GM12873 (cell line): ENCODE results near the gene ELK4.

Experiments used
- TF ChIP-seq, protein P1 (sequence below): IDR thresholded peaks from 2 replicates; pipeline ENCODE4 v1.5.1; 2012; ENCODE audit warnings: low read depth, mild to moderate bottlenecking, moderate library complexity, low read length, control low read depth; ENCODE audit not compliant: insufficient read depth; ENCODE audit errors: missing control alignments

The ELK4 gene

DNA sequence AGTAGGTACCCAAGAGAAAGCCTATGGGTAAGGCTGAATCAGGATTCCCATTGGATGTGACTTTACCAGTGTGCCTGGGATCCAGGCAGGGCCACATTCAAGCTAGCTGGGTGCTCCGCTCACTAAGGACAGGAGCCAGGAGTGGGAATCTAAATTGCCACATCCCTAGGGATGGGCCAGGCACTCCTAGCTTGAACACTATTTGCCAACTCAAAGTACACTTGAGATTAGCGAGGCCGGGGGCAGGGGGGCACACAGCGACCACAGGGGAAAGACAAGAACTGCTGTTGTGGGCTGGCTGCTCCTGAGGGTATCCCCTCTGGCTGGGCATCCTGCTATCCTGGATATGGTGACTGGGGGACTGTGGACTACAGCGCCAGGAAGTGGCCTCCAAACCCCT is 44.2 kb upstream of the ELK4 start:
- TF ChIP-seq, protein P1, sequence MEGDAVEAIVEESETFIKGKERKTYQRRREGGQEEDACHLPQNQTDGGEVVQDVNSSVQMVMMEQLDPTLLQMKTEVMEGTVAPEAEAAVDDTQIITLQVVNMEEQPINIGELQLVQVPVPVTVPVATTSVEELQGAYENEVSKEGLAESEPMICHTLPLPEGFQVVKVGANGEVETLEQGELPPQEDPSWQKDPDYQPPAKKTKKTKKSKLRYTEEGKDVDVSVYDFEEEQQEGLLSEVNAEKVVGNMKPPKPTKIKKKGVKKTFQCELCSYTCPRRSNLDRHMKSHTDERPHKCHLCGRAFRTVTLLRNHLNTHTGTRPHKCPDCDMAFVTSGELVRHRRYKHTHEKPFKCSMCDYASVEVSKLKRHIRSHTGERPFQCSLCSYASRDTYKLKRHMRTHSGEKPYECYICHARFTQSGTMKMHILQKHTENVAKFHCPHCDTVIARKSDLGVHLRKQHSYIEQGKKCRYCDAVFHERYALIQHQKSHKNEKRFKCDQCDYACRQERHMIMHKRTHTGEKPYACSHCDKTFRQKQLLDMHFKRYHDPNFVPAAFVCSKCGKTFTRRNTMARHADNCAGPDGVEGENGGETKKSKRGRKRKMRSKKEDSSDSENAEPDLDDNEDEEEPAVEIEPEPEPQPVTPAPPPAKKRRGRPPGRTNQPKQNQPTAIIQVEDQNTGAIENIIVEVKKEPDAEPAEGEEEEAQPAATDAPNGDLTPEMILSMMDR, result no peak

DNA sequence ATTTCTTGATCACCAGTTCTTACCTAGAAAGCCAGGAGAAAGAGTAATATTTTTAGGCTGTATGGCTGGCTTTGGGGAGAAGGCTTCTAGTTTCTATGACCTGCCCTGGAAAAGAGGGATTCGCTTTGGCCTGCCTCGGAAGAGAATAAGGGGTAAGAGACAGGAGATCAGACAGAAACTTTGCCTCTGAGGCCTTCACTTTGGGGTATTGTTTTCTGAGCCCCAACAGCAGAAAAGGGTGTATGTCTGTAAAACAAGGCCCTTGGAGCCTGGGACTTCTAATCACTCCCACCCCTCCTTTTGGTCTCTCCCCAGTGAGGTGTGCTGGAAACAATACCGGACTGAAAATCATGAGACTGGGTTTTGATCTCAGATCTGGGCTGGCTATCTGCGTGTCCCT is 43.4 kb upstream of the ELK4 start:
- TF ChIP-seq, protein P1, result no peak

DNA sequence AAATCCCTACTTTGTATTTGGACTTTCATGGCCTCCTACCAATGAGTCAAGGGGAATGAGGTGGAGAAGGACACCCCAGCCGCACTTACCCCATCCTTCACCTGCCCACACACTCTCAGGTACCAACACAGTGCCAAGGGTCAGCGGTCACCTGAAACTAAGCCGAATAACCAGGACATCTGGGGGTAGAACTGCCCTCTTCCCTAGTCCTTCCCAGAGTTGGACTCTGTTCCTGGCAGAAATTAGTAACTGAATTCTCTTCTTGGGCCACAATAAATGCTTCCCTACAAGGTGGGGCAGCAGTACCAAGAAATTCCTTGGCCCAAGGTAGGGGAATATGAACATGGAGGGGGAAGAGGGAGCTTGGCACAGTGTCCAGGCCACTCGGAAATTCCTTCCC is 41.2 kb upstream of the ELK4 start:
- TF ChIP-seq, protein P1, result no peak

DNA sequence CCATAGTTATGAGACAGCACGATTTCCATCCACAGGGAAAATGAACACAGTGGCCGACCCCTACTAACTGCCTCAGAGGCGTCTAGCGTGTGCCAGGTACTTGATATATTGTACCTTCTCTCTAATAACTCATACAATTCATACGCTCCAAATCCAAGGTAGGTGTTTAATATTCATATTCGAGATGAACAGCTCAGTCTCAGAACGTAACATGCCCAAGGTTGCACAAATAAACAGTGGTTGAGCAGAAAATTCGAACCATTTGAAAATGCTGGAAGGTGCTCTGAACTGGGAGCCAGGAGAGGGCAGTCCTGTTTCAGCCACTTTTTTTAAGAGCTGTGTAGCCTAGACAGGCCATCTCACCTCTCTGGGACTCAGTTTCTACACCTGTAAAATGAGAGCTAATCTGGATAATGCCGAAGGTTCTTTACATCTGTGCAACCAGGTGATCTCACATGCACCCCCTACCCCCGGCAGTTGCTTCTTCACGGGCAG is 40.6 kb upstream of the ELK4 start:
- TF ChIP-seq, protein P1, result no peak

DNA sequence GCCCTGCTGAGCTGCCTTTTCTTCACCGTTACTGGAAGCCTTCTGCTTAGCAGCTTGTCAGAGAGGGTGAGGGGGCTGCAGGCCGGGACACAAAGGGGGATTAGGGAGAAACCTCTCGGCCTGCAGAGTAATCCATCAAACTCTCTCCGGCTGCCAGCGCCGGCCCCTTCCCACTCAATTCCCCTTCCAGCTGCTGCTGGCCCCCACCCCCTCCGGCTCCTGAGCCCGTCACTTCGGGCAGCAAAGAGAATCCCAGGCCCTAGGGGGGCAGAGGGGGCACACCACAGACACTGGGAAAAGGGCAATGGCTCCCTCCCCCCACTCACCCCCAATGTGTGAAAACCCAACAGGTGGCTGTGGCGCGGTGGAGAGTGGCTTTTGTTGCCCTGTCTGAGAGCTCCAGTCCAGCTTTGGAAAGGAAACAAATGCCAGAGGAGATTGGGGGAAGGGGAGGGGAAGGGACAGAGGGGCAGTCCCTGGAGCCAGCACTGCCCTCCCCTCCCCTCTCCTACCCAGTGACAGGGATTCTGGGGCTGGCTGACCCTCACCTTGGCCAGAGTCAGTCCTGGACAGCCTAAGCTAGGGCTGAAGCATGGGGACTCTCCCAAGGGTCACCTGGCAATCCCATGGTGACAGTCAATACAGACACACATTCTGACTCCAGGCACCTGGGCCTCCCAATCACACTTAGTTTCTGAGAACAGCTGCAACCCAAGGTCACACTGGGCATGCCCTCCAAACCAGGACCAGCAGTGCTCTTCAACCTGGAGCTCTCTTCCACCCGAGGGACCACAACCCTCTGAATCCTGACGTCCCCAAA is 39.0 kb upstream of the ELK4 start:
- TF ChIP-seq, protein P1, result no peak

DNA sequence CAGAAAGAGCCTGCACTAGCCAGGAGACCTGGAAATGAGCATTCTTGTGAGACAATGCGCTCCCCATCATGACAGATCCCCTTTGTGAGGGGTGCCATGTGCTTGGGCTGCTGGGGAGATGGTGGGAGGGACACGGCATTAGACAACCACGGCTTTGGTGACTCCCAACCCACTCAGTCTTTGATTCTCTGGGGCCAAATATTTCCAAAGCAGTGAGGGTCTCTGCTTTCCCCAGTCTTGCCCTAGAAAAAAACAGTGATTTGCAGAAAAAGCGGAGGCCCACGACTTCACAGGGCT is 38.3 kb upstream of the ELK4 start:
- TF ChIP-seq, protein P1, result no peak

DNA sequence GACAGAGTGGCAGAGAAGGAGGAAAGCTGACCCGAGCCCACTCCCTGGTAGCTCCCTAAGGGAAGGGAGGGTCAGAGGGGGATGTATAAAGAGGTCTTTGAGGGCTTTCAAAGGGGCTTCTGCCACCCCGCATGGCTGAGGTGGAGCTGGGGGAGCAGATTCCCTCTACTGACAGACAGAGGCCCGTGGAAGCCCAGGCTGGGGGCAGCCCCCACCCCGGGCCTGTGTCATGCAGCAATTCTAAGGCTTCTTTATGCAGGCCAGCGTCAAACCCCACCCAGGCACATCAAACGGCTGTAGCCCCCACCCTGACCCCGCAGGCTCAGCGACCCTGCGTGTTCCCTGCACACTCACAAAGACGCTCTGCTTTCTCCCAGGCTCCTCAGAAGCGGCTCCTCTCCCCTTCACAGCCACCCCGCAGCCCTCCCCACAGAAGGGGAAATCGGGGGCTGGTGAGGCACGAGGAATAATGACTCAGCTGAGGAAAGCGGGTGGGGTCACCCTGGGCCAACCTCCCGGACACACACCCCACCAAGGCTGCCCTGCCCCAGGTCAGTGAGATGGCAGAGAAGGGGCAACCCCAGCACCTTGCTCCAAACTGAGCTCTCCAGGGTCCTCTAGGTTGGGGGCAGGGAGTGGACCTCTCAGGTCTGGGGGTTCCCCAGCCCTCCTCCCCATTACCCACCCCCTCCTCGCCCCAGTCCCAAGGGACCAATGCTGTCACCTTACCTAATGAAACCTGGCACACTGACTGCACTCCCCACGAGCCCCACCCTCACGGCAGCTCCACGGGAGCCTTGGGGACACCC is 37.7 kb upstream of the ELK4 start:
- TF ChIP-seq, protein P1, result no peak
